Medulla oblongata (tissue), 1 donor: ENCODE measurements around the gene SYT14.
"Not testable (repeated sequence)": the region's sequence is repeated elsewhere in the genome, so short reads cannot be mapped to it uniquely, and the experiment has no call there.

Experiments used
- DNase-seq: peaks from one replicate; pipeline ENCODE4 v3.0.0-alpha.2; 2015; ENCODE audit errors: extremely low spot score

The SYT14 gene

DNA sequence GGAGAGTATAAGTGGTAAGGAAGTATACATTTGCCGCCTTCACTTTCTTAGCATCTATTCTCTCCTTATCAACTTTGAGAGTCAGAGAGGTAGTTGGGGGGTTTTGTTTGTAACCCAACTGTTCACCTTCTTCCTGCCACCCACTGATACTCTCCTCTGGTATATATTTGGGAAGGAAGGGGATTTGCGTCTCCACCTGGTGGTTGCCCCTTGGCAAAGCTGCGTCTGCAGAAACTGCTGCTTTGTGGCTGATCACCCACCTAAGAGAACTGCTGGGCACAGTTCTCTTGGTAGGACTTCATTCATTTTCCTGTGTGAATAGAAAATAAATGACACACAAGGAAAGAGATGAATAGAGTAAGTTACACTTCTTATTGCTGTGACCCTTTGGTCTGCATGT is 87.0 kb downstream of the SYT14 start:
- no peak for DNase-seq

DNA sequence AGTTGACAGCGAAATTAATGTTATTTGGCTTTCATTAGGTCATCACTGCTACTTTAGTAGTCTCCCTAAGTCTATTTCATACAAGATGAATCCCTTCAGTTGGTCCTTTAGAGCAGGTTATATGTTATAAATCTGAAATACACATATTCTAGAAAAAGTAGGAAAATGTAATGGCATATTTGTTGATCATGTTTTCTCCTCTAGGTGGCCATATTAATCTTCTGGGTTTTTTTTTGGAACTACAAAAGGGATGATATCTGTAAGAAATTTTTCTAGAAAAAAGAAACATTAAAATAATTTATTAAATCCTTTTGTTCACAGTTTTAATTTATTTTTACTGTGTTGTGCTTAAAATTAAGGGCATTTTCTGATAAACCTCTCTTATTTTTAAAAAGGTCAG is 87.9 kb downstream of the SYT14 start:
- DNase-seq, result no peak

DNA sequence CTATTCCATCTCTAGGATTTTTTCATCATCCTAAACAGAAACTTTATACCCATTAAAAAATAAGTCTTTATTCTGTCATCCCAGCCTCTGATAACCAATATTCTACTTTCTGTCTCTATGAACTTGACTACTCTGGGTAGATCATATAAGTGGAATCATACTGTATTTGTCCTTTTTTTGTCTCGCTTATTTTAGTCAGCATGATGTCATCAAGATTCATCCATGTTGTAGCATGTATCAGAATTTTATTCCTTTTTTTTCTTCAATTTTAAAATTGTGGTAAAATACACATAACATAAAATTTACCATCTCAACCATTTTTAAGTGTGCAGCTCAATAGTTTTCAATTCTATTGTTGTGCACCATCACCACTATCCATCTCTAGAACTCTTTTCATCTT is 90.0 kb downstream of the SYT14 start:
- DNase-seq, result no peak

DNA sequence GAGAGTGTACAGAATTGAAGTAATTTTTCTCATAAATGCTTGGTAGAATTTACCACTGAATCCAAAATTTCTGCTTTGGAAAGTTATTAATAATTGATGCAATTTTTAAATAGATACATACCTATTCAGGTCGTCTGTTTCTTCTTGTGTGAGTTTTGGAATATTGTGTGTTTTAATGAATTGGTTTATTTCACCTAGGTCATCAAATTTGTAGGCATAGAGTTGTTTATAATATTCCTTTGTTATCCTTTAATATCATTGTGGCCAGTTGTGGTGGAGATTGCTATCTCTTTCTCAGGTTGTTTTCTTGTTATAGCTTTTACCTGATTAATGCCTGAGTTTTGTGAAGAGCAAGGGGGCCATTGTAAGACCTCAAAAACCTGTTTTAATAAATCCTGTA is 93.5 kb downstream of the SYT14 start:
- DNase-seq, result no peak

DNA sequence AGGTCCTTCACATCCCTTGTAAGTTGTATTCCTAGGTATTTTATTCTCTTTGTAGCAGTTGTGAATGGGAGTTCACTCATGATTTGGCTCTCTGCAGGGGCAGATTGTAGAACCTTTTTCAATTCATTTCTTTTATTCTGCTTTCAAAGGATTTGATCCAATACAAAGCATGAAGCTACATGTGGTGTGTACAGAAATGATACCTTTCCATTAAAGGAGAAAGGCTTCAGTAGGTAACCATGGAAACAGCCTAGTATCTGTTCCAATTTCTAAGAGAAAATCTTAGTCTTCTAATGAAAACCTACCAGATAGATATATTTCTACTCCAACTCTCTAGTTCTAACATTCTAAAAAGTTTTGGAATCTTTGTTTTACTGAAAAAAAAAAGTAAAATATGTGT is 105.0 kb downstream of the SYT14 start:
- DNase-seq, result no peak

DNA sequence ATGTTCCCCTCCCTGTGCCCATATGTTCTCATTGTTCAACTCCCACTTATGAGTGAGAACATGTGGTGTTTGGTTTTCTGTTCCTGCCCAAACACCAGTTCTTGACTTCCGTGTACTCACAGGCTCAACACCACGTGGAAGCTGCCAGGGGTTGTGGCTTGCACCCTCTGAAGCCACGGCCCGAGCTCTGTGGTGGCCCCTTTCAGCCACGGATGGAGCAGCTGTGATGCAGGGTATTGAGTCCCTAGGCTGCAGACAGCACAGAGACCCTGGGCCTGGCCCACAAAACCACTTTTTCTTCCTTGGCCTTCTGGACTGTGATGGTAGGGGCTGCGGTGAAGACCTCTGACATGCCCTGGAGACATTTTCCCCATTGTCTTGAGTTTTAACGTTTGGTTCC is 111.6 kb downstream of the SYT14 start:
- no peak for DNase-seq

DNA sequence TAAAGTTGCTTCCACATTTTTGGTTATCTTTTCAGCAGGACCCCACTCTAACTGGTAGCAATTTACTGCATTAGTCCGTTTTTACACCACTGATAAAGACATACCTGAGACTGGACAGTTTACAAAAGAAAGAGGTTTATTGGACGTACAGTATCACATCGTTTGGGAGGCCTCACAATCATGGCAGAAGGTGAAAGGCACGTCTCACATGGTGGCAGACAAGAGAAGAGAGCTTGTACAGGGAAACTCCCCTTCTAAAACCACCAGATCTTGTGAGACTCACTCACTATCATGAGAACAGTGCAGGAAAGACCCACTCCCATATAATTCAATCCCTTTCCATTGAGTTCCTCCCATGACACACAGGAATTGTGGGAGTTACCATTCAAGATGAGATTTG is 112.5 kb downstream of the SYT14 start:
- DNase-seq, result not testable (repeated sequence)

DNA sequence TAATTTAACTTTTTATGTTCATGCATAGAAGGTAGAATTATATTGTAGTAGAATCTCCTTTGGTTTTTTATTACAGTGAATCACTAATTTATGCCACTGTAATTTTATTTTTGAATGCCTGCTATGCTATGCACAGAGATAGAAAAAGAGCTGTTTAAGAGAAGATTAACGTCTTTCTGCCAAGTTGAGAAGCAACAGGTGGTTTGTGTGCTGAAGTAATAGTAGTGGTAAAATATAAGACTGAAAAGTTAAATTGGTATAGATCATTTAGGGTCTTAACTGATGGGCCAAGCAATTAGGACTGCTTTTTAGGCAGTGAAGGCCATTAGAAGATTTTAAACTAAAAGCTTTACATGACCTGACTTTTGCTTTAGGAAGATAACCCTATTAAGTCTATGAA is 115.1 kb downstream of the SYT14 start:
- DNase-seq, result no peak

DNA sequence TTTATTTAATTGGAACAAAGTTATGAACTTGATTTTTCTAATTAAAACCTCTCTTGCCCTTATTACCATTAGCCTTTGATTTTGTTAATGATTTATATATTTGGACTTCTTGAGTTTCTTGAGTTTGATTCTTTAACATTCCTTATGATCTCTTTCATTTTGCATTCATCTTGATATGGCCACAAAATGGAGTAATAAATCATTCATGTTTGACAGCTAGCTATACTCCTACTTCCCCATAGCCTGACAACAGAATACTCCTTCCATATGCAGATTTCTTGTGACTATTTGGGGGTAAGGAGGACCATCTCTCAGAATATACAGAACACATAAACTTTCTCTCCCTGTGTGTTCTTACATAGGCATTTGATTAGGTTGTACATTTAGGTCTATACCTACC is 119.6 kb downstream of the SYT14 start:
- DNase-seq, result no peak

DNA sequence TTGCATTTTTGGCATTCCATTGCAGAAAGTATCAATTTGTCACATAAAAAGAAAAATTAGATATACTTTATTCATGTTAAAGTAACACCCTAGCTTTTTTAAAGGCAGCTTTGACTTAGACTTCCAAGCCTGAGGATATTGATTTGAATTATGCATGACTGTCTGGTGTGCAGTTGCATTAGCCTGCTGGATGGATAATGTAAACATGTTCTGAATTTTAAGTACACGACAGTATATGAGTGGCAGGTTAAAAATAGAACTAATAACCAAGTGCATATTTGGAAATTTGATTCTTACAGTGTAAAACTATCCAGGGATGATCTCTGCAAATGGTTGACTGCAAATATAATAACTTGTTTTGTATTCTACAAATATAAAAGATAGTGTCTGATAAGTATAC is 124.0 kb downstream of the SYT14 start:
- no peak for DNase-seq

DNA sequence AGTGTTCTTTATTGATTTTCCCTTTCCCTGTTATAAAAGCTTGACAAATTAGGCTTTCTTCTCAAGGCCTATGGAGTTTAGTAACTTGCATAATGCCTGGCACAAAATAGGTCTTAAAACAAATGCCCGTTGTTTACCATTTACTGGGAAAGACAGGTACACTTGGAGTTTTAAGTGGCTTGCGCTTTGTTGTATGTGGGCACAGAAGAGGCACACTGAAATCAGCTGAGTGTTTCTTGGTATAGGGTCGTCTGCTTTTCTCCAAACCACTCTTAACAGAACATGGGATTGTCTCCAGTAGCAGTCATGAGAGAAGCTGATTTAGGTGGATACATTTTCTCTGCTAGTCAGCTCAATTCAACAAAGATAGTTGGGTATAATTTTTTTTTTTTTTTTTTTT is 132.5 kb downstream of the SYT14 start:
- DNase-seq, result no peak

DNA sequence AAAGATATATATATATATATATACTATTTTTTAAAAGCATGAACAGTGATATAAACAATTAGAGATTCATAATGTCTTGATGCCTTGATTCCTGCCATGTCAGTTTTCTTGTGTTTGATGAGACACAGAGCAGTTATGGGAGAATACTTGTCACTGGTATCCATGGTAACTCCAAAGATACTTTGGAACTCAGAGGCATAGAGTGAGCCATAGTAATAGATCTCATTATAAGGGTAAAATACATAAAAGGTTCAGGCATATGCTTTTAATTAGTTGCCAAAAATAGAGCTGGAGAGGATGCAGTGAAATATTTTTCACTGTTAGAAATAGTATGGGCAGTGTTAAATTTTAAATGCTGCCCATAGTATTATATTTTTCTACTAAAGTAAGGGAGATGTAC is 134.1 kb downstream of the SYT14 start:
- no peak for DNase-seq

DNA sequence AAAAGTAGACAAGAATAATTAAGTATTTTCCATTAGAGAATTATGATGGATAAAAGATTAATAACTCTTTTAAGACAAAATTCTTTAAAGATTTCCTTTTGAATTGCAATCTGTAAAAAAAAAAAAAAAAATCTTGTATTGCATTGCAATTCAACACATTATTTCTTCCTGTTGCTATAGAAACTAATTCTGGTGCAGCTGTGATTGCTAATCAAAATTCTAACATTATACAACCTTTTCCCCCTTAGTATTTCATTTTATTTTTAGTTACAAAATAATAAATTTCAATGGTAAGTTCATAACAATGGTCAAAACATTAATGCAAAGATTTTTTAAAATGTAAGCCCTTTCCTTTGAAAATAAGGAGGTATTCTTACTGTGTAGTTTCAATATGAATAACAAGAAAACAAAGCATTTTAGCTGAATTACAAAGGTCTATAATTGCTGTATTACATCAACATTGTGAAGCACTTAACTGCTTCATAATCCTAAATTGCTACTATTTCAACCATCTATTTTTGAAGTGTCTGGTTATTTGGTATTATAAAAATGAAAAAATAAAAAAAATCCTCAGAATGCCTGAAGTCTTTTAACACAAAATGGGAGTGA is 135.0 kb downstream of the SYT14 start:
- no peak for DNase-seq

DNA sequence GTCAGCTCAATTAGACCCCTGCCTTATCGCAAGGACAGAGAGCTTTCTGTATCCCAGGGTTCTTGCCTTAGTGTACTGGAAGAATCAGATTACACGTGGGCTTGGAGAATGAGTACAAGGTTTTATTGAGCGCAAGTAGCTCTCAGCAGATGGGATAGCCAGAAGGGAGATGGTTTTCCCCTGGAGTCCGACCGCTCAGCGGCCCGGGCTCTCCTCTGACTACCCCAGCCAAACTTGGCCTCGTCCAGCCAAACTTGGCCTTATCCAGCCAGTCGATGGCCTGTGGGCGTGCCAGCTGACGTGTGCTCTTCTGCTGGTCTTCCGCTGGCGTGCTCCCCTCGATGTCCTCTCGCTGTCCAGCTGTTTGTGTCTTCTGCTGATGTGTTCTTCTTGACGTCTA is 136.9 kb downstream of the SYT14 start:
- no peak for DNase-seq

DNA sequence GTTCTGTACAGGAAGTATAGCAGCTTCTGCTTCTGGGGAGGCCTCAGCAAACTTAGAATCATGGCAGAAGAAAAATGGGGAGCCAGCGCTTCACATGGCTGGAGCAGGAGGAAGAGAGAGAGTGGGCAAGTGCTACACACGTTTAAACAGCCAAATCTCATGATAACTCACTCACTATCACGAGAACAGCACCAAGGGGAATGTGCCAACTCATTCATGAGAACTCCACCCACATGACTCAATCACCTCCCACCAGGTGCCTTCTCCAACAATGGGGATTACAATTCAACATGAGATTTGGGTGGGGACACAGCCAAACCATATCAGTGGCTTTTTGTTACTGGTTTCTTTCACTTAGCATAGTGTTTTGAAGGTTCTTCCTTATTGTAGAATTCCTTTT is 138.6 kb downstream of the SYT14 start:
- no peak for DNase-seq

DNA sequence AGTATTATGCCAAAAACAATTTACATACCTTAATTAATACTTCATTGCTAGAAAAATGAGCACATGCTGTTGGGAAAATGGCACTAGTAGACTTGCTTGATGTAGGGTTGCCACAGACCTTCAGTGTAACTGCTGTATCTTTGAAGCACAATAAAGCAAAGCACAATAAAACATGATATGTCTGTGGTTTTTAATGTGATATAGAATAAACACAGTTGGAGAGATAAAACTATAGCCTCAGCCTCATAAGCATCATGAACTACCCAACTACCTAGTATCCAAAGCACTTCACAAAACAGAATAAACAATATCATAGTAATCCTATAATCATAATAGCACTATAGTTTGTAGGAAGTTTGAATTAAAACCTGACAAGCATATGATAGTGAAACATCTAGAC is 143.5 kb downstream of the SYT14 start:
- no peak for DNase-seq

DNA sequence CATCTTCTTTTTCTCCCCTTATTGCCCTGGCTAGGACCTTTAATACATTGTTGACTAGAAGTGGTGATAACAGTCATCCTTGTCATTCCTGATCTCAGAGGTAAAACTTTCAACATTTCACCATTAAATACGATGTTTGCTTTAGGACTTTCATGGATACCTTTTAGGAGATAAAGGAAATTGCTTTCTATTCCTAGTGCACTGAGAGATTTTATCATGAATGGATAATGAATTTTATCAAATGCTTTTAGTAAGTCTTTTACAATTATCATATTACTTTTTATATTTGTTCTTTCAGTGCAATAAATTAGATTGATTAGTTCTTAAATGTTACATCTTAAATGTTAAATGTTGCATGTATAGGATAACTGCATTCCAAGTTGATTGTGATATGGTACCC is 147.3 kb downstream of the SYT14 start:
- no peak for DNase-seq

DNA sequence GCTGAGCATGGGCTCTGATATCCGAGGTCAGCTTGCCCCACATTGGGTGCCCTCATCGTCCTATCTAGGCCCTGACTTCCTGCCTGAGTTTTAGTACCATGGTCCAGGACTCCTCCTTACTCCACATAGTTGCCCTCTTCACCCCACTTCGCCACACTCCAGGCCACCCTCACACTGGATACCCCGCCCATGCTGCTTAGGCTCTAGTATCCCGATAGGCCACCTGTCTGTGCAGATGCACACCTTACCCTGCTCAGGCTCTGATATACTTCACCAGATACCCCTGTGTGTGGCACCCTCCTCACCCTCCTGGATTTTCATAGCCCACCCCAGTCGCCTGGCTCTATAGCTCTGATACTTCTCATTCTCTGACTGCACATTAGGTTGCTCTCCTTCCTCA is 149.0 kb downstream of the SYT14 start:
- DNase-seq, result no peak

DNA sequence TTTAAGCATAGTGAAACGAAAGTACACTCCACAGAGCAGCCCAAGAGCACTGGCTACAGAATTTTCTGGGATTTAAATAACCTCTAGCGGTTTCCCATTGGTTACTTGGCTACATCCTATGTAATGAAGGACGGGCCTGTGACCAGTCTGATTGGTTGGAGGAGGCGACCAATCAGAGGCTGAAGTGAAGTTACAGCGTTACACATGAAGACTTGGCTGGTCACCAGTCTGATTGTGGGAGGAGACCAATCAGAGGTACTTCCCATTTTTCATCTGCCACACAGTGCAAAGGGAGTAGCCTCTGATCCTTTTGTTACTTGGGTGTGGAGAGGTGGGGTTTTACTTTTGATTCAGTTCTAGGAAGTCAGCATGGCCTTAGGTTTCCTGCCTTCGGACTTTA is 151.8 kb downstream of the SYT14 start:
- DNase-seq, result no peak

DNA sequence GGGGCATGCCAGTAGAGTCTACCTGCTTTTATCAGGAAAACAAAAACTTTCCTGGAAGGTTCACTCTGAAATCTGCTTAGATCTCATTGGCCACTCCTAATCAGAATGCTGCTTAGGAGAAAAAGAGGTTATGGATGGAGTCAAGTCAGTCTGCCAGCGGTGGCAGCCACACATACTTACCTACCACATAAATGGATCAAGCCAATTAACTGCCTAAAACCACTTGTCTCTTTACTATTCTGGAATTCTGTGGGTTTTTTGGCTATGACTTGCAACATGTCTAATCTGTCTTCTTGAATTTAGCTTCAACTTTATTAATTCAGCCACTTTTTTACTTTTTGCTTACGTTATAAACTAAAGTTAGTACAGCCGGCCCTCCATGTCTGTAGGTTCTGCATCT is 154.3 kb downstream of the SYT14 start:
- no peak for DNase-seq

DNA sequence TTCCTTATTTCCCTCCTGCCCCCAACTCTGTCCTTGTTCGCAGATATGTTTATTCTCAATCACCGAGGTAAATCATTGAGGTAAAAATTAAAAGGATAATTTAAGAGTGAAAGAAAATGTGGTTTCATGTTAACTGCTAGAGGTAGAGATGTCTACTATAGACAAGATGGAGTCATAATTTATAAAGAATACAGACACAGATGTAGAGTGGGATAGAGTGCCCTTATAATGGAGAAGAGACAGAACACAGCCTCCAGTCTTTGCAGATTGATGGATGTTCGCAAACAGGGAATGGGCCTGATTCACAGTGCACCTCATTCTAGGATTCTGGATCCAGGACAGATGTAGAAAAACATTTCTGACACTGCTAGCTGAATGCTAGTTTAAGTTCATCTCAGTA is 155.4 kb downstream of the SYT14 start:
- no peak for DNase-seq

DNA sequence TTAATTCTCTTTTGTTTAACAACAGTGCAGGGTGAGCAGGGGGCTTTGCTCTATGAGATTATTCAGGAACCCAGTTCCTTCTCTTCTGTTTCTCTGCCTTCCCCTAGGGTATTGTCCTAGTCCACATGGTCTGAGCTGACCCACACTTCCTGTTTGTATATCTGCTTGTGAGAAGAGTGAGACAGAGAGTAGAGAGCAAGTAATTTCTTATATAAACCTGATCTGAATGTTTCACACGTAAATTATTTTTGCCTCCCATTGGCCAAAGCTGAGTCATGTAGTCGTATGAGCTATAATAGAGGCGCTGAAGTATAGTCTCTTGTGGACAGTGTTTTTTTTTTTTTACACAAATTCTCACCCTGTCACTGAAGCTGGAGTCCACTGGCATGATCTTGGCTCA is 160.3 kb downstream of the SYT14 start:
- DNase-seq, result no peak

DNA sequence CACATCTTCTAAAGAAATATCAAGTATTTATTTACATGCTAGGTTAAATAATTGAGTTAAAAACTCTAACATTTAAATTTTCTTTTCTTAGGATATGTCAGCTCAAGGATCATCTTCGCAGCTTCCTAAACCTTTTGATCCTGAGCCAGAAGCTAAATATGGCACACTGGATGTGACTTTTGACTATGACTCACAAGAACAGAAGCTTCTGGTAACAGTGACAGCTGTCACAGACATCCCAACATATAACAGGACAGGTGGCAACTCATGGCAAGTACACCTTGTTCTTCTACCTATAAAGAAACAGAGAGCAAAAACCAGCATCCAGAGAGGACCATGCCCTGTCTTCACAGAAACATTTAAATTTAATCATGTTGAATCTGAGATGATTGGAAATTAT is 161.9 kb downstream of the SYT14 start:
- no peak for DNase-seq

DNA sequence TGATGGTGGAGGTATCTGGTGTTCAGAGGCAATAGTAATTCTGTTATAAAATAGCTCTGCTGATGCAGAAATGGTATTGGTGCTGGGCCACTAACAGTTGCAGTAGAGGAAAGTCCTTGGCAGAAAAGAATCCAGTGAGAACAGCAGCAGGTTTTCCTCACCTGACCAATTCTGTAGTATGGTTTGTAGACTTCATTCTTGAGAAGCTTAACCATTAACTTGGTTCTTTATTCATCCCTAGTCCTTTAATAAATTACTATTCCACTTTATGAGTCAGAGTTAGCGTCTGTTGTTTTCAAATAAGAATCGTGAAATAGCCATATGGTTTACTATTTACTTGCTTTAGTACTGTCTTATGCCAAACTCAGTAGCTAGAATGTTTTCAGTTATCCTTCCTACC is 166.1 kb downstream of the SYT14 start:
- DNase-seq, result no peak

DNA sequence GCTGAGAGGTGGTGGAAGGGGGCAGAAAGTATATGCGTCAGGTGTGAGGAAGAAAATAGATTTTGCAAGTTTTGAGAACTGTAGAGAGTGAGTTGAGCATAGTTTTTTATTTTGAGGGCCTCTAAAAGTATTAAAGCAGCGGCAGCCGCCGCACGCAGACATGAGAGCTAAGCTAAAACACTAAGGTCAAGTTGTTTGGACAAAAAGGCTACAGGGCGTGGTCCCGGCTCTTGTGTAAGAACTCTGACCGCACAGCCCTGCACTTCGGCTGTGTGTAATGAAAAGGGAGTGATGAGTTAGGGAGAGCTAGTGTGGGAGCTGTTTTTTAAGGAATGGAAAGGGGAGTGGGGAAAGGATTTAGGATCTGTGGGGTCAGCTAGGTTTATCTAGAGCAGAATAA is 174.9 kb downstream of the SYT14 start:
- not testable (repeated sequence) for DNase-seq
